Brain microvascular endothelial cell (primary cell): Measurements from ENCODE around the gene ZNF664.

ENCODE experiments used
- DNase-seq: peaks from one replicate; pipeline ENCODE4 v3.0.0-alpha.2; 2020
- H3K27ac ChIP-seq: fragments of 250-450 bp; sonication (Bioruptor Pico); 2 replicates; pipeline ENCODE4 v1.5.1; 2020; ENCODE audit warnings: mild to moderate bottlenecking, moderate library complexity
- H3K27me3 ChIP-seq: fragments of 250-450 bp; sonication (Bioruptor Pico); replicated peaks from 2 replicates; pipeline ENCODE4 v1.5.1; 2020; ENCODE audit warnings: mild to moderate bottlenecking
- H3K36me3 ChIP-seq: fragments of 250-450 bp; sonication (Bioruptor Pico); replicated peaks from 2 replicates; pipeline ENCODE4 v1.5.1; 2020; ENCODE audit warnings: mild to moderate bottlenecking
- H3K4me3 ChIP-seq: 2 replicates; pipeline ENCODE4 v1.5.1; 2011; ENCODE audit warnings: low read depth, mild to moderate bottlenecking, control low read depth, low read length, moderate library complexity
- in situ Hi-C: cut with HindIII; loops from 2 replicates; pipeline ENCODE4 v1.10.0; 2017; ENCODE audit warnings: low sequenced_read_pairs, low pct_ligation_motif_present
- TF ChIP-seq, protein P1 (sequence below): IDR thresholded peaks from 2 replicates; pipeline ENCODE4 v1.5.1; 2011; ENCODE audit warnings: low read depth, mild to moderate bottlenecking, moderate library complexity, low read length, control low read depth, inconsistent platforms; ENCODE audit errors: missing control alignments

ZNF664 gene

DNA sequence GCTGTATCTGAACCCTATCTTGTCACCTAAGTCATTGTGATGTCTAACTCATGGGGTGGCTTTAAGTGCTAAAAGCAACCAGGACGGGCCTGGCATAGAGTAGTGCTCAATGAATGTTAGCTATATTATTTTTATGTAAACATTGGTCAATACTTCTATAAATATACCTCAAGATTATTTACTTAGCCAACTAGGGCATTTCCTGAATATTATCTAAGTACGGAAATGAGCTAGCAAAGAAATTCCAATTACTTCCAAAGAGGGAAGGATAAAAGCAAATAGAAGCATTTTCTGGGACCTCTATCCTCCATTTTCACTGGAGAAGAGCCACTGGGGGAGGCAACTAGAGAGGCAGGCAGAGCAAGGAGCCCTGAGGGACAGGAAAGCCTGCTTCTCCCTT is 21.0 kb upstream of the ZNF664 start:
- in situ Hi-C loops, result no loop called here
- DNase-seq, result no peak
- no peak overlapping the region for H3K27ac ChIP-seq
- TF ChIP-seq, protein P1, sequence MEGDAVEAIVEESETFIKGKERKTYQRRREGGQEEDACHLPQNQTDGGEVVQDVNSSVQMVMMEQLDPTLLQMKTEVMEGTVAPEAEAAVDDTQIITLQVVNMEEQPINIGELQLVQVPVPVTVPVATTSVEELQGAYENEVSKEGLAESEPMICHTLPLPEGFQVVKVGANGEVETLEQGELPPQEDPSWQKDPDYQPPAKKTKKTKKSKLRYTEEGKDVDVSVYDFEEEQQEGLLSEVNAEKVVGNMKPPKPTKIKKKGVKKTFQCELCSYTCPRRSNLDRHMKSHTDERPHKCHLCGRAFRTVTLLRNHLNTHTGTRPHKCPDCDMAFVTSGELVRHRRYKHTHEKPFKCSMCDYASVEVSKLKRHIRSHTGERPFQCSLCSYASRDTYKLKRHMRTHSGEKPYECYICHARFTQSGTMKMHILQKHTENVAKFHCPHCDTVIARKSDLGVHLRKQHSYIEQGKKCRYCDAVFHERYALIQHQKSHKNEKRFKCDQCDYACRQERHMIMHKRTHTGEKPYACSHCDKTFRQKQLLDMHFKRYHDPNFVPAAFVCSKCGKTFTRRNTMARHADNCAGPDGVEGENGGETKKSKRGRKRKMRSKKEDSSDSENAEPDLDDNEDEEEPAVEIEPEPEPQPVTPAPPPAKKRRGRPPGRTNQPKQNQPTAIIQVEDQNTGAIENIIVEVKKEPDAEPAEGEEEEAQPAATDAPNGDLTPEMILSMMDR, result no peak
- no peaks in the 10 kb centered on the region for H3K36me3 ChIP-seq
- no peak overlapping the region for H3K4me3 ChIP-seq
- no peaks in the 10 kb centered on the region for H3K27me3 ChIP-seq

DNA sequence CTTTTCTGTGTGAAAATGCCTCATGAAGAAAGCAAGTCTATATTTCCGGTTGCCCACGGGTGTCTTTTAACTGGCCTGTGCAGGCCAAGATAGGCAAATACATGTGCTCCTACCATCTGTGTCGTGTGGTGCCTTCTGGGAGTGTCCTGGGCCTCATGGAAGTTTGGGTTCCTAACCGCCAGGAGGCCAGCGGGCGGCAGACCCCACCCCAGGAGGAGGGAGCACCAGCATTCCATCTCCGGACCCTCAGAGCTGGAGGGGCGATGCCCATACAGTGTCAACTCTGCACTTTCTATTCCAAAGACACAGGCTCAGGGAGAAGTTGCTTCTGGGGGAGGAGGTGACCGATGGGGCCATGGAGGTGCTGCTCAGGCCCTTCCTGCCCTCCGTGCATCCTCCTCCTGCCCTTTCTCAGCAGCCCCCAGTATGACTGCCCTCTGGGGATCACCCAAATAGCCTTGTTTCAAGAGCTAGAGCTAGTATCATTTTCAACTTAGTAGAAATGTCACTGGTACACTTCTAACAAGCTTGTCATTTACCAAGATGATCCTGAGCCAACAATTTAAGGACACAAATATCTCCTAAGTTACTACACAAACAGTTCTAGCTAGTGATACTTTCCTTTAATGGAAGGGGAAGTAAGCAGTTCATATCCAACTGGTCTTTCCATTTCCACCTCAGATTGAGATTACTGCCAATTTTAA is 18.2 kb upstream of the ZNF664 start:
- DNase-seq, result no peak
- Histone ChIP-seq H3K4me3 (no peak overlapping the region), H3K27me3 (no peaks in the 10 kb centered on the region), H3K36me3 (no peaks in the 10 kb centered on the region), H3K27ac (no peak overlapping the region)
- TF ChIP-seq, protein P1, result no peak
- in situ Hi-C loops, result no loop called here

DNA sequence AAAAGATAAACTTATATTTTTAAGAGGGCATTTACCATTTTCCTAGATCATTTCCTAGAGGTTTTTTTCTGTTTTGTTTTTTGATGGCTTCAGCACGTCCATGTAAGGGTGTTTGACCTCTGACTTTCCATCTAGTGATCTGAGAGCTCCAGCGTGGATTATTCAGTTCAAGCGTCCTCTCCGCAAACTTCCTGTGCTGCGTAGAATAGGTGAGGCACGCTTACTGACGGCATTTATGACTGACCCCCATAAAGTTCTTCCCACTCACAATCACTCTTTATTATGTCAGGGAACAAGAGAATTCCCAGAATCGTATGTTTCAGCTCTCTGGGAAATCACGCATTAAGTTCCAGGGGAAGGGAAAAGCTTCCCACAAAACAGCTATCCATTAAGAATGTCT is 16.8 kb upstream of the ZNF664 start:
- TF ChIP-seq, protein P1, result no peak
- Histone ChIP-seq H3K27ac (no peak overlapping the region), H3K4me3 (no peak overlapping the region), H3K27me3 (no peaks in the 10 kb centered on the region), H3K36me3 (no peaks in the 10 kb centered on the region)
- in situ Hi-C loops, result no loop called here
- no peak for DNase-seq

DNA sequence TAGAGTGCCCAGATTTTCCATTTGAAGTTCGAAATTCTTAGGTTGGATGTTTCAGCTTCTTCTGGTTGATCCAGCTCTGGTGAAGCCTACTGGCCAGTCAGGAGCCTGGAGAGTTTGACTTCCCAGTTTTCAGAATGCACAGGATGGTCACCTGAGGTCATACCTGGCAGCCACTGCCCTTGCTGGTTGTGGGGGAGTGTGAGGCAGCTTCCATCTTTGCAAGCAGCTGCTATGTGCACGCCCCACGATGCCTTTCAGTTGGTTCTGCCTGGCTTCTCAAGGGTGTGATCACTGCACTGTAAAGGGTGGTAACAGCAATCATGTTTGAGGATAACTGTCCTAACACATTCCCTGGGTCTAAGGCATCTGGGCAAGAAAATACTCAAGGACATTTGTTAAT is 15.8 kb upstream of the ZNF664 start:
- Histone ChIP-seq H3K4me3 (no peak overlapping the region), H3K36me3 (no peaks in the 10 kb centered on the region), H3K27ac (no peak overlapping the region), H3K27me3 (no peaks in the 10 kb centered on the region)
- in situ Hi-C loops, result no loop called here
- DNase-seq, result no peak
- TF ChIP-seq, protein P1, result no peak

DNA sequence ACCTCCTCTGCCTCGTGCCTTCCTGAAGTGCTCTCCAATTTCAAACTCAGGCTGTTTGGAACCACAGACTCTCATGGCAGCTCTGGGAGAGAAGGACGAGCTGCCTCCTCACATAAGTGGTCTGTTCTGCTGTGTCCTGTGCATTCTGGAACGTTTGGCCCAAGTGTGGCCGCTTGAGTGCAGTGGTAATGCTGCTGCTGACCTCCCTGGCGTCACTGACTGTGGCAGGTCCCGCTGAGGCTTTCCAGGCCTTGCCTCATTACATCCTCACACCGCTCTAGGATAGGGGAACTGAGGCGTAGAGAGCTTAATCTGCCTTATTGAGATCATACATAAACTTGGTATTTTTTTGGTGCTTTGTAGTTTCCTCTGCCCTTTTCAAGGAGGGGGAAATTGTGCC is 14.6 kb upstream of the ZNF664 start:
- no peaks in the 10 kb centered on the region for H3K36me3 ChIP-seq
- H3K27me3 ChIP-seq, result no peaks in the 10 kb centered on the region
- TF ChIP-seq, protein P1, result no peak
- H3K27ac ChIP-seq, result no peak overlapping the region
- no peak for DNase-seq
- H3K4me3 ChIP-seq, result no peak overlapping the region
- in situ Hi-C loops, result no loop called here

DNA sequence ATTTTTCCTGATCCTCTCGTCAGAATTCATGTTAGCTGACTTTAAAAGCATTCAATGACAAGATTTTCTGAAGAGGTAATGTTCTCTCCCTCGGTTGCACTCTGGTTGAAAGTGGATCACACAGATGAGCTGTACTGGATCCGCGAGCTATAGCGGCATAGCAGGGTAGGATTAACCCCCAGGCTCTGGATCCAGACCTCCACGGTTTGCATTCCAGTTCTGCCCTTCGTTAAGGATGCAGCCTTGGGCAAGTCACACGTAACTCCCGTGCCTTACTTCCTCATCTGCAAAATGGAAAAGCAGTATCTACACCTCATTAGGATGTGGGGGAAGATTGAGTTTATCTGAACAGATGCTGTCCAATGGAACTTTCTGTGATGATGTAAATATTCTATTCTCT is 14.1 kb upstream of the ZNF664 start:
- Histone ChIP-seq H3K27ac (no peak overlapping the region), H3K4me3 (no peak overlapping the region), H3K27me3 (no peaks in the 10 kb centered on the region), H3K36me3 (no peaks in the 10 kb centered on the region)
- no peak for DNase-seq
- TF ChIP-seq, protein P1, result no peak
- in situ Hi-C loops, result no loop called here
